IPS DF 6.9 (cell line): ENCODE data around the gene USP7.
"Not testable (repeated sequence)": the region's sequence is repeated elsewhere in the genome, so short reads cannot be mapped to it uniquely, and the experiment has no call there.

Experiments used
- DNase-seq: peaks from one replicate; pipeline ENCODE4 v3.0.0-alpha.2; 2013; ENCODE audit warnings: low read depth, low spot score
- H3K27ac ChIP-seq: one replicate; pipeline ENCODE4 v1.5.1; 2013; ENCODE audit warnings: low read length, control low read depth
- H3K27me3 ChIP-seq: 2 replicates; pipeline ENCODE4 v1.6.1; 2013; ENCODE audit warnings: mild to moderate bottlenecking, low read length; ENCODE audit not compliant: control insufficient read depth, insufficient read depth
- H3K36me3 ChIP-seq: 2 replicates; pipeline ENCODE4 v1.6.1; 2013; ENCODE audit warnings: low read length; ENCODE audit not compliant: control insufficient read depth, insufficient read depth
- H3K4me1 ChIP-seq: 2 replicates; pipeline ENCODE4 v1.6.1; 2013; ENCODE audit warnings: low read length; ENCODE audit not compliant: control insufficient read depth, insufficient read depth
- H3K4me3 ChIP-seq: 2 replicates; pipeline ENCODE4 v1.5.1; 2013; ENCODE audit warnings: mild to moderate bottlenecking, low read length
- H3K9me3 ChIP-seq: 2 replicates; pipeline ENCODE4 v1.6.1; 2013; ENCODE audit warnings: low read length, inconsistent platforms; ENCODE audit not compliant: control insufficient read depth, insufficient read depth
- WGBS: extraction: QIAGEN DNeasy Blood & Tissue Kit; methylation state at CpG from one replicate; pipeline ENCODE4 v1.1.7; 2013; ENCODE audit warnings: mixed read lengths, missing lambda C conversion rate; ENCODE audit not compliant: insufficient read length, insufficient coverage; 5-methylcytosine and 5-hydroxymethylcytosine counted together

Gene USP7

DNA sequence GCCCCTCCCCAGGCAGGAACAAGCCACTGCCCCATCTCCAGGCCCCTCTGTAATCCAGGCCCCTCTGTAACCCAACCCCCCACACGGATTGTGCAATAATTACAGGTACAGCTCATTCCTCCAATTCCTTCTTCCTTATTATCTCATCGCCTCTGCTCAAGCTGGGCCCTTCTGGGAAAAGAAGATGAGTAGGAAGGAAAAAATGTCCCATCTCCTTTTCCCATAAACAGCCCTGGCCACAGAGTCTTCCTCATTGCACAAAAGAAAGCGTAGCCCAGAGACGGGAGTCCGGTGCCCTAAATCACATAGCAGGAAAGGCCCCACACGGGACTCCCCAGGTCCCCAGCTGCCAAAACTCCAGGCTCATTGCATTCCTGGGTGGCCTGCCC lies 85.2 kb downstream of the USP7 start:
- no peaks in the 10 kb centered on the region for H3K27me3 ChIP-seq
- no peak overlapping the region for H3K27ac ChIP-seq
- no peak overlapping the region for H3K4me3 ChIP-seq
- no peaks in the 10 kb centered on the region for H3K9me3 ChIP-seq
- H3K36me3 ChIP-seq = no peaks in the 10 kb centered on the region
- no CpG with 5 or more reads among the region's 6 CpGs for WGBS
- H3K4me1 ChIP-seq = peaks cover 1% of the 10 kb centered on the region
- DNase-seq = no peak

DNA sequence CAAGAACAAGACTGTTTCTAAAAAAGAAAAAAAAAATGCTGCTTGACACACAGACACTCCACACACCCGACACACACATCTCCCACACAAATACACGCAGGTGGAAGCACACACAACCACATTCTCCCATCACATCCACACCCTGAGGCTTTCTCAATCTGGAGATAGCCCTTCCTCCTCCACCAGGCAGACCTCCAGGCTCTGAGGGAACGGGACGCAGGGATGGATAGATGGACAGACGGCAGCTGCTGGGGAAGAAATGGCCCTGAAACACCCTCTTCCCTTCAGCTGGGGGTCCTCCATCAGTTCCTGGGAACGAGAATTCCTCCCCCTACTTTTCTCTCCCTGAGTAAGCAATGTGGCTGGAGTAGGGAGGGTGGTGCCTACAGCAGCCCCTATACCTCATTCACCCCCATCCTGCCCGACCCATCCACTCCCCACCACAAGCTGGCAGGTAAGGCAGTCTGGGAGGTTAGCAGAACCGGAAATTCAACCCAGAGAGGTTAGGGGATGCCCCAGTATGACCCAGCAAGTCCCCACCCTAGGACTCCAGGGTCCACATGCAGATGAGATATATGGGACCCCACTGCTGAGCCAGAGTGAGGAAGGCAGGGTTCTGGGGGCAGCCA lies 85.7 kb downstream of the USP7 start:
- Histone ChIP-seq H3K4me1 (peaks cover 1% of the 10 kb centered on the region), H3K27me3 (no peaks in the 10 kb centered on the region), H3K27ac (no peak overlapping the region), H3K36me3 (no peaks in the 10 kb centered on the region), H3K4me3 (no peak overlapping the region), H3K9me3 (no peaks in the 10 kb centered on the region)
- no CpG with 5 or more reads among the region's 8 CpGs for WGBS
- DNase-seq = no peak

DNA sequence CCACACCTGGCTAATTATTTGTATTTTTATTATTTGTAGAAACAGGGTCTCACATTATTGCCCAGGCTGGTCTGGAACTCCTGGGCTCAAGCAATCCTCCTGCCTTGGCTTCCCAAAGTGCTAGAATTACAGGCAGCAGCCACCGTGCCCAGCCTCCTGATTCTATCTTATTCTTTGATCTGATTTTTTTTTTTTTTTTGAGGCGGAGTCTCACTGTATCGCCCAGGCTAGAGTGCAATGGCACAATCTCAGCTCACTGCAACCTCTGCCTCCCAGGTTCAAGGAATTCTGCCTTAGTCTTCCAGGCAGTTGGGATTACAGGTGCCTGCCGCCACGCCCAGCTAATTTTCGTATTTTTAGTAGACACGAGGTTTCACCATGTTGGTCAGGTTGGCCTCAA lies 88.4 kb downstream of the USP7 start:
- H3K36me3 ChIP-seq, H3K9me3 ChIP-seq, H3K4me3 ChIP-seq, H3K27me3 ChIP-seq, H3K27ac ChIP-seq, H3K4me1 ChIP-seq, DNase-seq: not testable (repeated sequence)
- WGBS = no CpG with 5 or more reads among the region's 7 CpGs

DNA sequence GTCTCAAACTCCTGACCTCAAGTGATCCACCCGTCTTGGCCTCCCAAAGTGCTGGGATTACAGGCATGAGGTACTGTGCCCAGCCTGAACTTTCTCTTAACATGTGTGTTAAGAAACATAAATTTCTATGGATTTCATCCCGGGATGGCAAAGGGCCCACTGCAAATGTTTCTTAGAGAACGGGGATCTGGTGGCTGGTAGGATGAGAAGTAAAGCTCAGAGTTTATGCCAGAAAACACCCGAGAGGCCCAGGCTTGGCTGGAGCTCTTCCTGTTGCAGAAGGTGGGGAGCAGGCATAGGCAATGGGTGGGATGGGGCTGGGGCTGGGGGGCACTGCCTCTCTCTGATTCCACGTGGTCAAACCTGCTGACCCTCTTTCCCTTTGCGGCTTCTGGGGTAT lies 89.3 kb downstream of the USP7 start:
- H3K4me1 ChIP-seq = peaks cover 1% of the 10 kb centered on the region
- no peaks in the 10 kb centered on the region for H3K36me3 ChIP-seq
- H3K9me3 ChIP-seq = no peaks in the 10 kb centered on the region
- WGBS = no CpG with 5 or more reads among the region's 6 CpGs
- H3K27ac ChIP-seq = no peak overlapping the region
- H3K27me3 ChIP-seq = no peaks in the 10 kb centered on the region
- no peak for DNase-seq
- no peak overlapping the region for H3K4me3 ChIP-seq

DNA sequence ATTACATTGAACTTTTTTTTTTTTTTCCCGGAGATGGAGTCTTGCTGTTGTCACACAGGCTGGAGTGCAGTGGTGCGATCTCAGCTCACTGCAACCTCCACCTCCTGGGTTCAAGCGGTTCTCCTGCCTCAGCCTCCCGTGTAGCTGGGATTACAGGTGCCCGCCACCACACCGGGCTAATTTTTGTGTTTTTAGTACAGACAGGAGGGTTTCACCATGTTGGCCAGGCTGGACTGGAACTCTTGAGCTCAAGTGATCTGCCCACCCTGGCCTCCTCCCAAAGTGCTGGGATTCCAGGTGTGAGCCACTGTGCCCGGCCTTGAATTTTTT lies 89.9 kb downstream of the USP7 start:
- DNase-seq, H3K4me1 ChIP-seq, H3K9me3 ChIP-seq, H3K4me3 ChIP-seq, H3K27me3 ChIP-seq, H3K27ac ChIP-seq, H3K36me3 ChIP-seq: not testable (repeated sequence)
- WGBS = no CpG with 5 or more reads among the region's 7 CpGs

DNA sequence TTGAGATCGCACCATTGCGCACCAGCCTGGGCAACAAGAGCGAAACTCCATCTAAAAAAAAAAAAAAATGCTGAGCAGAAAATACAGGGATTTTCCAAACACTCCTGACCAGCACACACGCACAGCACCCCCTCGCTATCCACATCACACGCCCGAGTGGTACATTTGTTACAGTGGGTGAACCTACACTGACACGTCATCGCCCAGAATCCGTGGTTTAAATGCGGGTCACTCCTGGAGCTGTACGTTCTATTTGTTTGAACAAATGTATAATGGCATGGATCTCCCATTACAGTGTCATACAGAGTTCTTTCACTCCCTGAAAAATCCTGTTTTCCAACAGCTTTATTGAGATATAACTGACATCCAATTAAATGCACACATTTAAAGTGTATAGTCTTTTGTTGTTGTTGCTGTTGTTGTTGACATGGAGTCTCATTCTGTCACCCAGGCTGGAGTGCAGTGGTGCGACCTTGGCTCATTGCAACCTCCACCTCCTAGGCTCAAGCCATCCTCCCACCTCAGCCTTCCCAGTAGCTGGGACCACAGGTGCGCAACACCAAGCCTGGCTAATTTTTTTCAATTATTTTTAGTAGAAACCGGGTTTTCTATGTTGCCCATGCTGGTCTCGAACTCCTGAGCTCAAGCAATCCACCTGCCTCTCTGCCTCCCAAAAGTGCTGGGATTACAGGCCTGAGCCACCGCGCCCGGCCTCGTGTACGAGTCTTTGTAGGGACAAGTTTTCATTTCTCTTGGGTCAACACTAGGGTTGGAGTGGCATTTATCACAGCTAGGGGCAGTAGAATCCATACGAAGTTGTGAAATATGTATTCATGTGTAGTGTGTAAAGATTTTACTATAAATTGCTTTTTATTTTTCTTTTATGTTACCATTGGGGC lies 90.5 kb downstream of the USP7 start:
- H3K27me3 ChIP-seq = no peaks in the 10 kb centered on the region
- H3K36me3 ChIP-seq = no peaks in the 10 kb centered on the region
- no peak for DNase-seq
- H3K9me3 ChIP-seq = no peaks in the 10 kb centered on the region
- H3K27ac ChIP-seq = no peak overlapping the region
- no peak overlapping the region for H3K4me3 ChIP-seq
- no CpG with 5 or more reads among the region's 22 CpGs for WGBS
- no peaks in the 10 kb centered on the region; the same call in 1 of the 2 replicates for H3K4me1 ChIP-seq

DNA sequence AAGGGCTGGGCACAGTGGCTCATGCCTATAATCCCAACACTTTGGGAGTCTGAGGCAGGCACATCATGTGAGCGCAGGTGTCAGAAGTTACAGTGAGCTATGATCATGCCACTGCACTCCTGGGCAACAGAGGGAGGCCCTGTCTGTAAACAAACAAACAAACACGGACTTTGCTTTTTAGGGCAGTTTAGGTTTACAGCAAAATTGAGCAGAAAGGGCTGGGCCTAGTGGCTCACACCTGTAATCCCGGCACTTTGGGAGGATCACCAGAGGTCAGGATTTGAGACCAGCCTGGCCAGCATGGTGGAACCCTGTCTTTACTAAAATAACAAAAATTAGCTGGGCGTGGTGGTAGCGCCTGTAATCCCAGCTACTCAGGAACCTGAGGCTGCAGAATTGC lies 91.6 kb downstream of the USP7 start:
- no CpG with 5 or more reads among the region's 5 CpGs for WGBS
- H3K9me3 ChIP-seq = no peaks in the 10 kb centered on the region
- no peak overlapping the region for H3K27ac ChIP-seq
- H3K36me3 ChIP-seq = no peaks in the 10 kb centered on the region
- no peaks in the 10 kb centered on the region for H3K27me3 ChIP-seq
- no peak for DNase-seq
- H3K4me3 ChIP-seq = no peak overlapping the region
- H3K4me1 ChIP-seq = no peaks in the 10 kb centered on the region

DNA sequence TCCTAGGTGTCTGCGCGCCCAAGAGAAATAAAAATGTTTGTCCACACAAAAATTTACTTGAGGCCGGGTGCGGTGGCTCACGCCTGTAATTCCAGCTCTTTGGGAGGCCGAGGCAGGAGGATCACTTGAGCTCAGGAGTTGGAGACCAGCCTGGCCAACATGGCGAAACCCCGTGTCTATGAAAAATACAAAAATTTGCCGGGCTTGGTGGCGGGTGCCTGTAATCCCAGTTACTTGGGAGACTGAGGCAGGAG lies 93.8 kb downstream of the USP7 start:
- H3K27me3 ChIP-seq, H3K9me3 ChIP-seq, H3K27ac ChIP-seq, H3K36me3 ChIP-seq, DNase-seq, H3K4me3 ChIP-seq, H3K4me1 ChIP-seq: not testable (repeated sequence)
- no CpG with 5 or more reads among the region's 10 CpGs for whole genome bisulfite sequencing

DNA sequence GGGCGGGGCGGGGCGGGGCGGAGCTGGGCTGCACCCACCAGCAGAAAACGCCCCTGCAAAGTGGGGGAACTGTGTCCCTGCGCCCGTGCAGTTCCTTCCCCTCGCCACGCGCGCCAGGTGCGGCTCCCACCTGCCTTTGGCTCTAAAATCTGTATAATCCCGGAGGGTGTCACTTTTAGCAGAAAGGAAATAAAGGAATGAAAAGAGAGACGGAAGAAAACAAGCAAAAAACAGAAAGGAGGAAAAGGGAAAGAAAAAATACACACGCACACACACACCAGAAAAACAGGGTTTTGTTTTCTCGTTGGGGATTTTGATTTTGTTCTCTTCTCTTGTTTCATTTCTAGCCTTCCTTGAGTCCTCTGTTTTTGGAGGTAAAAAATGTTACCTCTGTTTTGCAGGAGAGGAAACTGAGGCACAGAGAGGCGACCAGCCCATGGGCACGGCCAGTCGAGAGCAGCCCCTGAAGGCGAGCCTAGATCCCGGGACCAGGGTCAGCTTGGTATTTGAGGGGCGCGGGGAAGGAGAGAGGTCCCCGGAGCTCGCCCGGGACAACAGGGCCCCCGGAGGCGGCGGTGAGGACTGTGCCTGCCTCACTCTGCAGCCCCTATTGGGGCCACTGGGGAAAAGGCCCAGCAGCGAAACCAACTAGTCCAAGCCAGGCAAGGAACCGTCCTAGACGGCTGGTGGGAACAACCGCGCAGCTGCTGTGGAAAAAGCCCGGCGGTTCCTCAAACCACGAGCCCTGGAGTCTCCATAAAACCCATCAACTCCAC lies 94.3 kb downstream of the USP7 start:
- no peaks in the 10 kb centered on the region for H3K27me3 ChIP-seq
- H3K9me3 ChIP-seq = no peaks in the 10 kb centered on the region
- no peak overlapping the region for H3K27ac ChIP-seq
- peak overlapping the region; percentile 33; the same call in 1 of the 2 replicates for H3K4me3 ChIP-seq
- WGBS = no CpG with 5 or more reads among the region's 37 CpGs
- DNase-seq = no peak
- peaks cover 8% of the 10 kb centered on the region for H3K4me1 ChIP-seq
- no peaks in the 10 kb centered on the region for H3K36me3 ChIP-seq

DNA sequence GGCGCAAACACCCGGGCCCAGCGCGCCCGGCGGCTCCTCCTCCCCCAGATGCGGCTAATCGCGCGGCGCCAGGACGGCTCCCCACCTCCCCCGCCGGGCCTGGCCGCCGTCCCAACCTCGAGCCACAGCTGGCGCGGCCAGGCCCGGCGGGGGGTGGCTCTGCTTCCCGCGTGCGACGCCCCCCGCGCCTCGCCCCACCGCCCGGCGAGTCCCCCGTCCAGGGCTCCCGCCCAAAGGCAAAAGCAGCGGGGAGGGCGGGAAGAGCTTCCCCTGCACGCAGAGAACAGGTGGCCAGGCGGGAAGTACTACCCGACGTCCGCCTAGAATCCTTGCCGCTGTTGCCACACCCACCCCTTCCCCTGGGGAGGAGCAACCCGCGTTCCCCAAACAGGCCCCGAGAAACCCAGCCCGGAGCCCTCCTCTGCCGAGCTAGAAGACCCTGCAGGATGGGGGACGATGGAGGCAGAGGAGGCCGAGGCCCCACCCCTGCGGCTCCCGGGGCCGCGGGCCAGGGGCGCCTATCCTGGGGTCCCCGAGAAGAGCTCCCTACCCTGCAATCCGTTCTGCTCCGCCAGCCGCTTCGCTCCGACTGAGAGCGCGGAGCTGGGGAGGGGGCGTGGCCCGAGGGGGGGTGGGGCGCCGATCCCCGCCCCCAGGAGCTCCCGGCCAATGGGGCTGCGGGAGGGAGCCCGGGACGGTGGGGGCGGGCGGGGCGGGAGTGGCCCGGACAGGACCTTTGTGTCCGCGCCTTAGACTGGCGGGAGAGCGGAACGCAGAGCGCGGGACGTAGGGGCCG lies 95.1 kb downstream of the USP7 start, which contains the start of gene CARHSP1:
TSS of gene CARHSP1 (minus strand) at position 591 of the 796 bp plus-strand sequence. CDS start 9,678 bp downstream, outside the sequence.
- Histone ChIP-seq H3K4me1 (peaks cover 15% of the 10 kb centered on the region), H3K9me3 (no peaks in the 10 kb centered on the region), H3K36me3 (peaks cover 5% of the 10 kb centered on the region; the same call in 1 of the 2 replicates), H3K27ac (no peak within 1 kb of the TSS), H3K4me3 (peak within 1 kb of the TSS; percentile 86), H3K27me3 (no peaks in the 10 kb centered on the region)
- WGBS = no CpG with 5 or more reads among the region's 83 CpGs
- DNase-seq = peak; percentile 50
